Activated CD8-positive, alpha-beta memory T cell treated with anti-CD3 and anti-CD28 coated beads, Interleukin-2, amount 50 U/mL, for 24 hours (primary cell): ENCODE results near the gene KRTAP4-9.
"Not testable (repeated sequence)": the region's sequence is repeated elsewhere in the genome, so short reads cannot be mapped to it uniquely, and the experiment has no call there.

Experiments used
- DNase-seq: peaks from one replicate; pipeline ENCODE4 v3.0.0-alpha.2; 2020; ENCODE audit errors: extremely low read depth

KRTAP4-9 gene

DNA sequence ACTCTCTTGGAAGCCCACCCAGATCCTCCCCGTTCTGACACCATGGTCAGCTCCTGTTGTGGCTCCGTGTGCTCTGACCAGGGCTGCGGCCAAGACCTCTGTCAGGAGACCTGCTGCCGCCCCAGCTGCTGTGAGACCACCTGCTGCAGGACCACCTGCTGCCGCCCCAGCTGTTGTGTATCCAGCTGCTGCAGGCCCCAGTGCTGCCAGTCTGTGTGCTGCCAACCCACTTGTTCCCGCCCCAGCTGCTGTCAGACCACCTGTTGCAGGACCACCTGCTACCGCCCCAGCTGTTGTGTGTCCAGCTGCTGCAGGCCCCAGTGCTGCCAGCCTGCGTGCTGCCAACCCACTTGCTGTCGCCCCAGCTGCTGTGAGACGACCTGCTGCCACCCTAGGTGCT, at the start of gene KRTAP4-9:
KRTAP4-9 (plus strand) TSS at position 43 of the 400 bp plus-strand sequence; CDS start at position 43, 0 bp downstream.
- DNase-seq = not testable (repeated sequence)

DNA sequence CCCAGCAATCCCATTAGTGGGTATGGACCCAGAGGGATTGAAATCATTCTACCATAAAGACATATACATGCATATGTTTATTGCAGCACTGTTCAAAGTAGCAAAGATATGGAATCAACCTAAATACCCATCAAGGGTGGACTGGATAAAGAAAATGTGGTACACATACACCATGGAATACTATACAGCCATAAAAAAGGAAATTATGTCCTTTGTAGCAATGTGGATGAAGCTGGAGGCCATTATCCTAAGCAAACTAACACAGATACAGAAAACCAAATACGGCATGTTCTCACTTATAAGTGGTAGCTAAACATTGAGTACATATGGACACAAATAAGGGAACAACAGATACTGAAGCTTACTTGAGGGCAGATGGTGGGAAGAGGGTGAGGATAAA, 47.6 kb upstream of the KRTAP4-9 start:
- no peak for DNase-seq

DNA sequence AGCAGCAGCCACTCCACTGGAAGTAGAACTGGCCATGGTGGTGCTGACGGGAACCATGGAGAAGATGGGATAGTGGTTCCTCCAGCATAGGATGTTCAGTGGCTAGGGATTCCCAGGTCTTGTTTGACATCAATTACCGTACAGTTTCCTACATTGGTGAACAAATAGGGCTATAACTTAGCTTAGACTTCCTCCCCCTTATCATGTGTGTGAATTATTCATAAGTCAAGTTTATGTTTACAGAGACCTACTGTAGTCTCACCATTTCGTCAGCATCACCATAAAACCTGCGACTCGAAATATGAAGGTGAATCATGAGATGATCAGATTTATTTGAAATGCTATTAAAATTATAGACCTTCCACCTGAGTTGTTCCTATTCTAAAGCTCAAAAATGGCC, 46.4 kb upstream of the KRTAP4-9 start:
- no peak for DNase-seq

DNA sequence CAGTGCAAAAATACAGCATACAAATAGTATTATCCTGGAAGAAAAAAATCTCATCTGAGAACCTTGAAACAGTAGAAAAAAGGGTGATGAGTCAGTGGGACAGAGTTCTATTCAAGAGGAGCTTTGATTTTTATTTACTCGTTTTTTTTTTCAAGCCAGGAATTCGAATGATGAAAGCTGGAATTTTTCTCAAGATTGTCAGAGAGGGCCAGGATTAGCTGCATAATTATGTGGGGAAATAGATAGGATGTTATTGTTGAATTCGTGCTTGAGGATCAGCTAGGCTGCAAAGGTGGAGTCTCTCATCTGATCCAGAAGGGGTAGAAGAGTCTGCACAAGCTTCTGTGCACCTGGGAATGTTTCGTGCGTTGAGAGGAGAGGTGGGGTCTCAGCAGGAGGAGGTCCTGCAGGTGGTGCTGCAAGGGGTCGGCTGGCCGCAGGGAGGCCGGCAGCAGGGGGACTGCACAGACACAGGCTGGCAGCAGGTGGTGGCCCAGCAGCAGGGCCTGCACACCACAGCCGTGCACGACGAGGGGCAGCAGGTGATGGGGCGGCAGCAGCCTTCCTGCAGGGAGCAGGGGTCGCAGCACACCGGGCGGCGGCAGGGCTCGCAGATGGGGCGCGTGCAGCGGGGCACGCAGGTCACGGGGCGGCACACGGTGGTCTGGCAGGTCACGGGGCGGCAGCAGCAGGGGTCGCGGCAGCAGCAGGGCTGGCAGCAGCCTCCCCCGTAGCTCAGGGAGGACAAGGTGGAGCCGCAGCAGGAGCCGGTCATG, 45.7 kb upstream of the KRTAP4-9 start:
- not testable (repeated sequence) for DNase-seq

DNA sequence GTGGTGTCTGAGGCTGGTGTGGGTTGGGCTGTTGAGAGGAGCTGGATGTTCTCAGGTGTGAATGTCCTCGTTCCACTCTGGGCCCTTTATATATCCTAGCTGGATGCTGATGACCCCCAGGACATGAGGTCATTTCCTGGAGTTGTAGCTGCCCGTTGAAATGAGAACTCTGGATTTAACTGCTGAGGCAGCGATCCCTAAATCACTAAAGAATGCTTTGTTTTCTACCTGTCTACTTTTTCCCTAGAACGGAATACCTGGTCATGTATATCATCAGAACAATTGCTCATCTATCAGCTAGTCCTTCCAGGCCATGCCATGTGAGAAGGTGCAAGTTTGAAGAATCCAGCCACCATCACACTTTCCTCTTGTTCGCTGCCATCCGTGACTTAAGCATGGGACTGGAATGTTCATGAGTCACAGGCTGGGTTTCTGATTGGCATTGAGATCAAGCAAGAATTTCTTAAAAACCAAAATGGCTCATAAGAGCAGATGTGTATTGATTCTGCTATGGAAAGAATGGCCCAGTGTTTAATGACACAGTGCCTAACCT, 45.1 kb upstream of the KRTAP4-9 start, which contains the start of gene KRTAP2-3:
KRTAP2-3 (minus strand) TSS at position 63 of the 553 bp plus-strand sequence. CDS start 64 bp downstream, outside the sequence.
- no peak for DNase-seq

DNA sequence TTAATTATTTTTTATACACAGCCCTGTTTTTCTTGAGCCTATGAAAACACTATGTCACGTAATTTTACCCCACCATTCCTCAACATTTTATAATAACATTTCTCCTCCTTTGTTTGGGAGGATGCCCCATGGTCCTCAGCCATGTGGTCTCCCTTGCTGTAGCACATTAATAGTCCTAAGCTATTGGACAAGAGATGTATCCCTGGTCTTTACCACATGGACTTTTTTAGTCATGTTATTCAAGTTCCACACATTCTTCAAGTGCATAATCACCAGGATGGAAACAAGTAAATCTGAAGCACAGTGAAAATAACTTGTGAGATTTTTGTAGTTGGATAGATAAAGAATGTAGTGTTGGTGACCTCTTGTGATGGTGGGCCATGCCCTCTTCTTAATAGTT, 43.2 kb upstream of the KRTAP4-9 start:
- DNase-seq = no peak

DNA sequence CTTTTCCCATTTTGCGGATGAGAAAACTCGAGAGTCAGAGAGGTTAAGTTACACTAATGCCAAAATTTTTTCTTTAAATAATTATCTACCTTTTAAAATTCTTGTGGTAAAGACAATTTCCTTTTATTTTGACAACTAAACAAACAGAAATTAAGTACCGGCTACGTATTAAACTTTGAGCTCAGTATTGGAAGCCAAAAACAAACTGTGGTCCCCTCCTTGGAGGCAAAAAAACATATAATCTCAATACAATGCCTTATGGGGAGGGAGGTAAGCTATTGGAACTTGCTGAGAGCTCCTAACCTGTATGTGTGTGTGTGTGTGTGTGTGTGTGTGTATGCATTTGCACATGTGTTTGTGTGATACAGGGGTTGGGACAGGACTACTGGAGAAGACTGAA, 41.7 kb upstream of the KRTAP4-9 start:
- DNase-seq = no peak

DNA sequence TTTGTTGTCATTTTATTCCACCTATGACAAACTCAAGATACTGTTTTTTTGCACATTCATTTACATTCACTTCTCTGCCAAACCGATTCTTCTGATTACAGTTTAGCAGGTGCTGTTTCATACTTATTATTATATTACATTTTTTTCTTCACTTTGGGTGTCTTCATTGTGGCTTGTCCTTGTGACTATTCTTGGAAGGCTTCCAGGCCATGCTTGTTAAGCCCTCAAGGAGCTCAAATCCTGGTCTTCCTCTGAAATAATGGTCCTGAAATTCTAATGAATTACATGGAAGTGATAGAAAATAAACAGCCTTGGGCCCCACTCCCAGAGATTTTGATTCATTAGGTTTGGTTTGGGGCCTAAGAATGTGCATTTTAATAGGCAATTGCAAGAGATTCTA, 40.9 kb upstream of the KRTAP4-9 start:
- DNase-seq = no peak

DNA sequence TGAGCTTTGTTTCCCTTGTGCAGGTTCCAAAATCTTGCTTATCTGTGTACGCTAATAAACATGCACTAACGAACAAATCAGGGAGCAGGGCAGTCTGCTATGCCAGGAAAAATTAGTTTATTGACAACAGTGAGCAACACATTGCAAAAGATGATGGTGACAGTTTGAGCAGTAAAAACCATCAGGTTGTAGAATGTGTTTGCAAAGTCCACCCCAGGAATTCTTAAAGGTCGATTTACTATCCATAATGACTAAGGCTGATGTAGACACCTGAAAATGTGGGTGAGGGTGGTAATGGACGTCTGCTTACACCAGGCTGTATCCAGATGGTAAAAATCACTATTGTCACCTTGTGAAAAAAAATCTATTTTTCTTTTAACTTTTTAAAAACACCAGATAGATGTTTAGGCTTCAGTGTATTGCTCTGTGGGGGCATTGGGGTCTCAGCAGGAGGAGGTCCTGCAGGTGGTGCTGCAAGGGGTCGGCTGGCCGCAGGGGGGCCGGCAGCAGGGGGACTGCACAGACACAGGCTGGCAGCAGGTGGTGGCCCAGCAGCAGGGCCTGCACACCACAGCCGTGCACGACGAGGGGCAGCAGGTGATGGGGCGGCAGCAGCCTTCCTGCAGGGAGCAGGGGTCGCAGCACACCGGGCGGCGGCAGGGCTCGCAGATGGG, 40.0 kb upstream of the KRTAP4-9 start:
- DNase-seq = not testable (repeated sequence)

DNA sequence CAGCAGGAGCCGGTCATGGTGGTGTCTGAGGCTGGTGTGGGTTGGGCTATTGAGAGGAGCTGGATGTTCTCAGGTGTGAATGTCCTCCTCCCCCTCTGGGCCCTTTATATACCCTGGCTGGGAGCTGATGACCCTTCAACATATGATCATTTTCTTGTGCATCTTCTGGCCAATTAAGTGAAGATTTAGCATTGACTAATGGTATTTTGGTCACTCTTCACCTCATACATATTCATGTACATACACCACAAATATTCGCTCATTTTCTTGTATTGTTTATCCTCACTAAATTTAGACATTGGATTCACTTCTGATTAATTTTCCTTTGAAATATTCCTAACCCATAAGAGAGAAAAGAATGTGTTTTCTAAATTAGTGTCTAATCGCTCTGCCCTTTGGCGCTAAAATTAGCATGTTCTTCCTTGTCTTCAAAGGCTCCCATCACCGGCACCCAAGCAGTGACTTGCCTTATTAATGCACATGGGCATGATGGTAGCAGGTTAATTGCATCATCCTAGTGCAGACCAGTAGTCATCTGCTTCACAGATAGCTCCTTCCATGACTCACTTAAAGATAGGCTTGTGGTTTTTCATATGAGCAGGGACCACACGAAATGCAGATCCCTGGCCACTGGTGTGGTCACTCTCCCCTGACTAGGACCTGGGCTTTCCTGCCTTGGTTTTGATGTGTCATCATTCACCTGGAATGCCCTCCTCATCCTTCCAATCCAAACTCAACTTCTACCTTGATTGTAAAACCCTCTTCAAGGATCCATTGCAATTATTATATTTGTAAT, 39.2 kb upstream of the KRTAP4-9 start, which contains the start of gene KRTAP2-4:
KRTAP2-4 (minus strand) TSS at position 51 of the 796 bp plus-strand sequence; CDS start at position 17, 34 bp downstream.
- DNase-seq = no peak

DNA sequence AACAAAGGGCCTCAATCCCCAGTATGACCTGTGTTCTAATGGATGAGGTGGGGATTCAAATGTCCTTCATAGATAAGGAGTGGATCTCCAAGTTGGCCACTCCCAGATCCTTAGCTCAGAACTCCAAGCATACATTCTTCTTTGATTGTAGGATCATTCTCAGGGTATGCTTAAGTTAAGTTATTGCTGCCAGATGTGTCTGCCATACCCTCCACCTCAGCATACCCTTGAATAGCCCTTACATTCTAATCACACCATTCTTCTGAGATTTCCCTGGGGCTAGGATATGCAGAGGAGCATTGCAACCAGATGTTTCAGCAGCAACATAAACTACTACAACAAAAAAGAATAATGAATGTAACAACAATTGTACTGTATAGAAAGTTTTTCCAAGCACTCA, 37.9 kb upstream of the KRTAP4-9 start:
- no peak for DNase-seq

DNA sequence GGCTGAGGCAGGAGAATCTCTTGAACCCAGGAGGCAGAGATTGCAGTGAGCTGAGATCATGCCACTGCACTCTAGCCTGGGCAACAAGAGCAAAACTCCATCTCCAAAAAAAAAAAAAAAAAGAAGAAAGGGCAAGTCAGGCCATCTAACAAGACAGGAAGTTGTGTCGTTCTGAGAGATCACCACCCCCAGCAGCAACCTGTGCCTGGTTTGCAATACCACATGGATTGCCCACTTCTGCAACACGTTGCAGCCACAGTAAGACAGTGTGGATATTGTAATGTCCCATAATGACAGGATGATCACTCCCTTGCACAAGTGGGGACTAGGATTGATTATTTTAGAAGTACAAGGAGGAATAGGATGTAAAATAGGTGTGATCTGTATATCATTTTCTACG, 36.2 kb upstream of the KRTAP4-9 start:
- DNase-seq = no peak

DNA sequence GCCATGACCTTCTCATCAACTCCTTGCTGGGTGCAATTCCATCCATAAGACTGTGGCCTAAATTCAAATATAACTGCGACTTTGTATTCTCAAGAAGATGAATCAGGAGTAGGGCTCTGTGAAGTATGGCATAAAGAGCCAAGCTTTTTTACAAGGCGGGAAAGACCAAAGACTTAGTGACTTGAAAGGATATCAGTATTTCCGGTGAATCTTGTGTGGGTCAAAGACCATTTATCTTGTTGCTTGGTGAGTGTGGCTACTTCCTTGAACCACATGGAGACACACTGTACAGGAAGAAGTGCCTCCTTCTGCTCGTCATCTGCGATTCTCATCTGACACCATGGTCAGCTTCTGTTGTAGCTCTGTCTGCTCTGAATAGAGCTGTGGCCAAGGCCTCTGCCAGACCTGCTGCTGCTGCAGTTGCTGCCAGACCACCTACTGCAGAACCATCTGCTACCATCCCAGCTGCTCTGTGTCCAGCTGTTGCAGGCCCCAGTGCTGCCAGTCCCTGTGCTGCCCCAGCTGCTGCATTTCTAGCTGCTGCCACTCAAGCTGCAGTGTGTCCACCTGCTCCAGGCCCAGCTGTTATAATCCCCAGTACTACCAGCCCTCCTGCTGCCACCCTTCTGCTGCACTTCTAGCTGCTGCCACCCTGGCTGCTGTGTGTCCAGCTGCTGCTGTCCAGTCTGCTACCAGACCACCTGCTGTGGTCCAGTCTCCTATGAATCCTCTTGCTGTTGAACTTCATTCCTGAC, 33.4 kb upstream of the KRTAP4-9 start:
- DNase-seq = no peak

DNA sequence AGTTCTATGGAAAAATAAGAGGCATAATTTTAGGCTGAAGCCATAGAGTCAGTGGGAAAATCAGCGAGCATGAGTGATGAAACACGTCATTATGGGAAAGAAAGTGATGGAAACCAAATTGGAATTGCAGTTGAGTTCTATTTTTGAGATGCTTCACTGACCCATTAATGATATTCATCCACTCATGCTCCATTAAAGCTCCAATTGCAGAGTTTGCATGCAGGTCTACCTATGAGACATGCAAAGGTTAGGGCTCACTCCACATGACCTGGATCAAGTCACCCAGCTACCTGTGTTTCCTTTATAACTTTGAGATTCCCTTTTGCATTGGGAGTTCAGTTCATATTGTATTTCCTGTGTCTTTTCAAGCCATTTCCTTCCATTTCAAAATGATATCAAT, 31.5 kb upstream of the KRTAP4-9 start:
- DNase-seq = no peak

DNA sequence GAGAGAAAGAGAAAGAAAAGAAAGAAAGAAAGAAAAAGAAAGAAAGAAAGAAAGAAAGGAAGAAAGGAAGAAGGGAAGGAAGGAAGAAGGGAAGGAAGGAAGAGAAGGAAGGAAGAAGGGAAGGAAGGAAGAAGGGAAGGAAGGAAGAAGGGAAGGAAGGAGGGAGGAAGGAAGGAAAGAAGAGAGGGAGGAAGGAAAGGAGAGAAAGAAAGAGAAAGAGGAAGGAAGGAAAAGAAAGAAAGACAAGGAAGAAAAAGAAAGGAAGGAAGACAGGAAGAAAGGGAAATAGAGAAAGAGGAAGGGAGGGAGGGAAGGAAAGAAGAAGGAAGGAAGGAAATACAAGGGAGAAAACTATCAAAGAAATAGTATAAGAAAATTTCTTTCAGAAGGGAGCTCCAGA, 28.4 kb upstream of the KRTAP4-9 start:
- no peak for DNase-seq

DNA sequence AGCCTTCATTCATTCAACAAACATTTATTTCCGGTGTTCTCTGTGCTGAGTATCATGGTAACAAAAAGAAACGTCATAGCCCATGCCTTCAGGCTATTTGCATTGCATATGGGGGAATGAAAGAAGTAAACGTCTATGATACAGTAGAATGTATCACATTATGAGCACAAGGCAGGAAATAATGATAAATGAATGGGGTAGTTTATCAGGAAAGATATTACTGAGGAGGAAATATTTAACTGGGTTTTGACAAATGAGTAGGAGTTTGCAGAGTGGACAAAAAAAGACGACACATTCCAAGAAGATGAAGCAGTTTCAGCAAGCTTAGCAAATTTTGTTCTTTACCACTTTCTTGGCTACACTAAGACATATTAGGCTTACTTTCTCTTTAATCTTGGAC, 22.6 kb upstream of the KRTAP4-9 start:
- DNase-seq = no peak

DNA sequence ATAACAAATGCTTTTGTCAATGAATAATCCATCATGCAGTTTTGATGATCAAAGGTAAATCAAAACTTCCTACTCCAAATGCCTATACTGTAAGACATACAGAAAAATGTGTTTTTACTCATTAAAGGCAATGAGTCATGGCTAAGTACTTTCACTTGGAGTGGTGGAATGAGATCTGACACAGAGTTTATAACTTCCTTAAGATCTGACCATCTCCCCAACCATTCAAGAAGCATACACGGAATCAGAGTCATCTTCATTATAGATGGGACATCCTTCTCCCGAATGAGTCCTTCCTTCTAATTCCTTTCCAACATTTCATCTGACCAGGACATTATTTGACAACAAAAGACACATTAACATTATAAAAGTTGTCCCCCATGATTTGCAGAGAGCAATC, 21.8 kb upstream of the KRTAP4-9 start:
- DNase-seq = not testable (repeated sequence)

DNA sequence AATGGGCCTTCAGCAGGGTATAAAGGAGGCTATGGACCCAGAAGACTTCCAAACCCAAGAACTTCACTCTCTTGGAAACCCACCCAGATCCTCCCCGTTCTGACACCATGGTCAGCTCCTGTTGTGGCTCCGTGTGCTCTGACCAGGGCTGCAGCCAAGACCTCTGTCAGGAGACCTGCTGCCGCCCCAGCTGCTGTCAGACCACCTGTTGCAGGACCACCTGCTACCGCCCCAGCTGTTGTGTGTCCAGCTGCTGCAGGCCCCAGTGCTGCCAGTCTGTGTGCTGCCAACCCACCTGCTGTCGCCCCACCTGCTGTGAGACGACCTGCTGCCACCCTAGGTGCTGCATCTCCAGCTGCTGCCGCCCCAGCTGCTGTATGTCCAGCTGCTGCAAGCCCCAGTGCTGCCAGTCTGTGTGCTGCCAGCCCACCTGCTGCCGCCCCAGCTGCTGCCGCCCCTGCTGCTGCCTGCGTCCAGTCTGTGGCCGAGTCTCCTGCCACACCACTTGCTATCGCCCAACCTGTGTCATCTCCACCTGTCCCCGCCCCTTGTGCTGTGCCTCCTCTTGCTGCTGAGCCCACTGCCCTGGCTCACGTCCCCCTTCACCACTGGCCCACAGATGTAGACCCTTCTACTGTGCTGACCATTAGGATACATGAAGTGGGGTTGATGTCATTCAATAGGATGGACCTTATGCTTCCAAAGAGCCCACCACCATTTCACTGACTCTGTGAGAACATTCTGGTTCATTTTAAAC, 20.9 kb upstream of the KRTAP4-9 start, which contains the start of gene KRTAP4-7:
KRTAP4-7 (plus strand) TSS at position 51 of the 757 bp plus-strand sequence; CDS start at position 108, 57 bp downstream.
- not testable (repeated sequence) for DNase-seq

DNA sequence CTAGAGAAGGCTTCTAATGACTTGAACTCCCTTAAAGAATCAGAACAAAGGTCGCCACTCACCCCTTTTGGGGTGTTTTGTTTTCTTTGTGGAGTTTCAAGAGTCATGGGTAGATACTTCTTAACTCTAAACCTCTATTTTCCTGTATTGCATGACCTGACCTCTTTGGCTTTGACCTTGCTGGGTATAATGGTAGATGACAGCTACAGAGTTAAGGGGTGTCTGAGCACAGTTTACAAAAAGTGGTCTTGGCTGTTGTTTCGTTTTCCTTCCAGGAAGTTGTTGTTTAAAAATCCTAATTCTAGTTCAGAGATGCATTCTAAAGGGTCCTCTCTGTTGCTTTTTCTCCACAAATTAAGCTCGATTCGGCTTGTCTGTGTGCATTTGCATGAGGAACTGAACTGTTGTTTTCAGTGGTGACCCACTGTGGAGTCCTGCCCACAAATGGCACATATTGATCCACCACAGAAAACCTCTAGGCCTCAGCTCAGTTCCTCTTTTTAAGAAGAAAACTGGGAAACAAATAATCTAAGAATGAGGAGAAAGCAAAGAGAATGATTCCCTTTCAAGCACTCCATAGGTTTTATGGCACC, 16.3 kb upstream of the KRTAP4-9 start:
- DNase-seq = not testable (repeated sequence)

DNA sequence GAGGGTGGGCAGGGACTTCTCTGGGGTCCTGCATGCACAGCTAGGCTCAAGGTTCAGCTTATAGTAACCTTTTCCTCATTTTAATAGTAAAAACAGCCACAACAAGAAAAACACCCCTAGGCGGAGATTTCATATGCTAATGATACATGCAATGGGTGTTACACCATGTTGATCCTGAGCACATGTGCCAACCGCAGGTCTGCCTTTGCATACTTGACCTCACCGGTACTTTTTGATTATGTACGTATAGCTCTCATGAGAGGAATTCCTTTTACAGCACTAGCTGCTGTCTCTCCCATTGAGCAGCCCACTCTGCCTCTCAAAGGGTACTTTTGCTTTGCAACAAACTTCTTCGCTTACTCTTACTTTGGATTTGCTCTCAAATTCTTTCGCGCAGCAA, 9.1 kb upstream of the KRTAP4-9 start:
- no peak for DNase-seq
